Upper lobe of left lung (tissue), 6 donors: ENCODE measurements around the gene RILPL2. TPM values are rescaled to one million over a fixed set of nuclear protein-coding genes. Genes with fewer than 3 reads are reported as not detected.

Source experiments
- ATAC-seq, 2 donors: fragments of 200-7000 bp; cut with Tn5 transposase; one replicate each; pipeline ENCODE4 v1.9.1; 2022; ENCODE audit warnings: mild to moderate bottlenecking in 2 of 2, moderate library complexity in 2 of 2; ENCODE audit not compliant: low FRiP score in 2 of 2
- DNase-seq, 2 donors: peaks; one replicate each; pipeline ENCODE4 v3.0.0-alpha.2; 2019 to 2020
- H3K27ac ChIP-seq, 4 donors: fragments of 200-600 bp; sonication (generic); one replicate each; pipeline ENCODE4 v1.5.1; 2016 to 2019
- H3K27me3 ChIP-seq, 4 donors: fragments of 200-600 bp; sonication (generic); one replicate each; pipeline ENCODE4 v1.5.1; 2017 to 2019
- H3K36me3 ChIP-seq, 4 donors: fragments of 200-600 bp; sonication (generic); one replicate each; pipeline ENCODE4 v1.5.1; 2016 to 2019
- H3K4me1 ChIP-seq, 4 donors: fragments of 200-600 bp; sonication (generic); one replicate each; pipeline ENCODE4 v1.5.1; 2018 to 2019
- H3K4me3 ChIP-seq, 4 donors: fragments of 200-600 bp; sonication (generic); one replicate each; pipeline ENCODE4 v1.5.1; 2017 to 2019; ENCODE audit warnings: mild to moderate bottlenecking in 2 of 4, moderate library complexity in 1 of 4
- H3K9me3 ChIP-seq, 4 donors: fragments of 200-600 bp; sonication (generic); one replicate each; pipeline ENCODE4 v1.5.1; 2018 to 2019
- CTCF ChIP-seq, 6 experiments: fragments of 450-650 bp in 4 of 6; fragments of 200-600 bp in 2 of 6; sonication (generic) in 2 of 6; IDR thresholded peaks; one replicate each; pipeline ENCODE4 v1.5.1; 2016 to 2019; ENCODE audit warnings: antibody characterized with exemption in 6 of 6
- EP300 ChIP-seq, 4 donors: sonication (generic); formaldehyde crosslinking; IDR thresholded peaks; one replicate each; pipeline ENCODE4 v1.5.1; 2017; ENCODE audit warnings: antibody characterized with exemption in 4 of 4, control low read depth in 2 of 4
- POLR2A ChIP-seq, 4 donors: fragments of 450-650 bp; IDR thresholded peaks; one replicate each; pipeline ENCODE4 v1.5.1; 2016 to 2017; ENCODE audit warnings: antibody characterized with exemption in 4 of 4, mild to moderate bottlenecking in 2 of 4
- POLR2AphosphoS5 ChIP-seq, 2 donors: sonication (generic); formaldehyde crosslinking; IDR thresholded peaks; one replicate each; pipeline ENCODE4 v1.5.1; 2017; ENCODE audit warnings: antibody characterized with exemption in 2 of 2
- WGBS, 2 donors: methylation state at CpG; one replicate each; pipeline ENCODE4 v1.1.5; 2017 to 2018; 5-methylcytosine and 5-hydroxymethylcytosine counted together
- total RNA-seq, 6 donors: library from RNA; depleted of rRNA in 4 of 6; stranded (reverse); fragments of >200 nt in 4 of 6; gene quantifications; one replicate each; pipeline versions ENCODE4 v1.1.0 to v1.2.1, GENCODE V29; 2016 to 2021
- donor health status: DM: no; HTN: no; CAD: no; lungs with moderate emphysema.
- donor health status: DM: no; HTN: yes; CAD: no; lungs with severe emphysema.

Gene RILPL2
- total RNA-seq, 6 donors from 2014 or later: 12.5 to 29.9 (median 14.6) TPM

DNA sequence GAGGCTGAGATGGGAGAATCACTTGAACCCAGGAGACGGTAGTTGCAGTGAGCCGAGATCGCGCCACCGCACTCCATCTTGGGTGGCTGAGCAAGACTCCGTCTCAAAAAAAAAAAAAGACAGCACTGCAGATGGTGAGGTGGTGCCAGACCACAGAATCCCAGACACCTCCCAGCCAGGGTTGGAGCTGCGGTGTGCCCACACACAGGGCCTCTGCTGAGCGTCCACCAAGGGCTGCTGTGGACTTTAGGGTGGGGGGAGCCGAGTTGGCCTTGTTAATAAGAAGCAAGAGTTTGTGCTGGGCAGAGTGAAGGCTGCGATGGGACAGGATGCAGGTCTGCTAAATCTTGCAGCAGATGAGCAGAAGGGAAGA, 38.3 kb downstream of the RILPL2 start:
- Histone ChIP-seq H3K36me3 (peaks cover 31 to 82% (median 63%) of the 10 kb centered on the region in 4 donors), H3K4me3 (no peak overlapping the region), H3K4me1 (peaks cover 11 to 30% (median 12%) of the 10 kb centered on the region in 4 donors), H3K27ac (peak overlapping the region; percentile 7 to 75 (median 27)), H3K9me3 (no peaks in the 10 kb centered on the region), H3K27me3 (no peaks in the 10 kb centered on the region)
- TF ChIP-seq CTCF (IDR thresholded peaks at IDR 0.05): no peak
- TF ChIP-seq EP300 (IDR thresholded peaks at IDR 0.05): no peak
- TF ChIP-seq POLR2A (IDR thresholded peaks at IDR 0.05): no peak
- no peak for TF ChIP-seq POLR2AphosphoS5 (IDR thresholded peaks at IDR 0.05)
- ATAC-seq (peak in 1 of 2 donors; percentile 20), DNase-seq (no peak)
- WGBS, 2 donors: 87 to 94% methylated on average over 10 of the region's 10 CpGs

DNA sequence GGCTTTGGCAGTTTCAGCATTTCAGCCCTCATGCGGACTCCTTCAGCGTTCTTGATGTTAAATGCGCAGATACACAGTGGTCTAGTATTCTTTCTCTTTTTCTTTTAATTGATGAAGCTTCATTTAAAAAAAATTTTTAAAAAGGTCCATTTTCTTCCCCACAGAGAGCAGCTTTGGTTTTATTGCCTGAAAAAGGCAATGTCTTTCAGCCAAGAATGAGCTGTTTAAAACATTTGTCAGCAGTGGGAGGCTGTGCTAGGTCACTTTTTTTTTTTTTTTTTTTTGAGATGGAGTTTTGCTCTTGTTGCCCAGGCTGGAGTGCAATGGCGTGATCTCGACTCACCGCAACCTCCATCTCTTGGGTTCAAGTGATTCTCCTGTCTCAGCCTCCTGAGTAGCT, 39.1 kb downstream of the RILPL2 start:
- Histone ChIP-seq H3K4me1 (peaks cover 11 to 34% (median 14%) of the 10 kb centered on the region in 4 donors), H3K9me3 (no peaks in the 10 kb centered on the region), H3K27me3 (no peaks in the 10 kb centered on the region), H3K27ac (peak overlapping the region in 1 of 4 donors; percentile 7), H3K4me3 (no peak overlapping the region), H3K36me3 (peaks cover 26 to 81% (median 62%) of the 10 kb centered on the region in 4 donors)
- TF ChIP-seq EP300 (IDR thresholded peaks at IDR 0.05): no peak
- TF ChIP-seq POLR2A (IDR thresholded peaks at IDR 0.05): no peak
- TF ChIP-seq CTCF (IDR thresholded peaks at IDR 0.05): no peak
- no peak for TF ChIP-seq POLR2AphosphoS5 (IDR thresholded peaks at IDR 0.05)
- no peak for DNase-seq
- 83 to 84% methylated on average over 6 of the region's 6 CpGs for WGBS, 2 donors
- no peak for ATAC-seq

DNA sequence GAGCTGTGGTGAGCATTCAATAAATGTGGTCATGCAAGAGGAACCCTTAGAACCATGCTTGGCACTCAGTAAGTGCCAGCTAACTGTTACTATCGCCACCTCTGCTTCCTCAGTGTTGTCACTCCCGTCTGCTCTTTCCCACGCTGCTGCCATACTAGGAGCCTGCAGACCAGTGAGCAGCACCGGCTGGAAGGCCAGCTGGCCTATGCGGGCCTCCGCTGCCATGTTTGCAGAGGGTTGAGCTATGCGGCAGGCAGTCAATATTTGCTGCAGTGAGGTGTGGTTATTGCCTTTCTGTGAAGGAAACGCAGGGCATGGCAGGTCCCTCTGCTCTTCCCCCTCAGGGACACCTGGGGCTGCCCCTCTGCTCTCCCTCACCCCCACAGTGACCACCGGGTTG, 39.5 kb downstream of the RILPL2 start:
- TF ChIP-seq POLR2A (IDR thresholded peaks at IDR 0.05): no peak
- no peak for TF ChIP-seq CTCF (IDR thresholded peaks at IDR 0.05)
- no peak for TF ChIP-seq POLR2AphosphoS5 (IDR thresholded peaks at IDR 0.05)
- no peak for TF ChIP-seq EP300 (IDR thresholded peaks at IDR 0.05)
- DNase-seq (peak in 1 of 2 donors; percentile 36), ATAC-seq (no peak)
- Histone ChIP-seq H3K4me1 (peaks cover 12 to 33% (median 18%) of the 10 kb centered on the region in 4 donors), H3K36me3 (peaks cover 28 to 81% (median 64%) of the 10 kb centered on the region in 4 donors), H3K27ac (no peak overlapping the region), H3K27me3 (no peaks in the 10 kb centered on the region), H3K4me3 (no peak overlapping the region), H3K9me3 (no peaks in the 10 kb centered on the region)
- WGBS, 2 donors: 86 to 93% methylated on average over 9 of the region's 9 CpGs

GRCh38 chr12:123396543-123396942, 39.9 kb downstream of the RILPL2 start:
- DNase-seq: no peak
- WGBS, 2 donors: 93 to 95% methylated on average over 2 of the region's 2 CpGs
- TF ChIP-seq POLR2AphosphoS5 (IDR thresholded peaks at IDR 0.05): no peak
- H3K27me3 ChIP-seq: no peaks in the 10 kb centered on the region
- ATAC-seq: no peak
- H3K4me1 ChIP-seq: peaks cover 16 to 36% (median 22%) of the 10 kb centered on the region in 4 donors
- peaks cover 32 to 83% (median 67%) of the 10 kb centered on the region in 4 donors for H3K36me3 ChIP-seq
- H3K4me3 ChIP-seq: no peak overlapping the region
- no peaks in the 10 kb centered on the region for H3K9me3 ChIP-seq
- no peak overlapping the region for H3K27ac ChIP-seq

DNA sequence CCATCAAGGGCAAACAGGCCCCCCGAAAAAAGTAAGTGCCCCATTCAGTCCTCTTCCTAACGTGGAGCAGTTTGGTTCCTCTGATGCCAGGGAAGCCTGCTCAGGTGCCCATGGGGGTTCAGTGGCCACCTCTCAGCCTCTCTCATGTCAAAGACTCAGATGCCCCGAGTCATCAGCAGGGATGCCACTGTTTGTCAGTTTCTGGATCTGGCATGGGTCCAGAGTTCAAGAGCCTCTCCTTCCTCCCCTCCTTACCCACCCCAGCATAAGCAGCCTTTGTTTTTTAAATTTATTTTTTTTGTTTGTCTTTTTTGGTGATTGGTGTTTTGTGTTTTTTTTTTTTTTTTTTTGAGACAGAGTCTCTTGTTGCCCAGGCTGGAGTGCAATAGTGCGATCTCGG, 41.2 kb downstream of the RILPL2 start:
- Histone ChIP-seq H3K36me3 (peaks cover 36 to 91% (median 67%) of the 10 kb centered on the region in 4 donors), H3K4me3 (no peak overlapping the region), H3K9me3 (no peaks in the 10 kb centered on the region), H3K27me3 (no peaks in the 10 kb centered on the region), H3K27ac (no peak overlapping the region), H3K4me1 (peaks cover 29 to 49% (median 35%) of the 10 kb centered on the region in 4 donors)
- ATAC-seq: no peak
- TF ChIP-seq POLR2AphosphoS5 (IDR thresholded peaks at IDR 0.05): no peak
- no peak for TF ChIP-seq POLR2A (IDR thresholded peaks at IDR 0.05)
- no peak for TF ChIP-seq CTCF (IDR thresholded peaks at IDR 0.05)
- no peak for TF ChIP-seq EP300 (IDR thresholded peaks at IDR 0.05)
- DNase-seq: no peak
- WGBS, 2 donors: 83 to 85% methylated on average over 5 of the region's 5 CpGs
